Stimulated activated memory B cell treated with anti-CD40 and anti-IgM and Interleukin-4, amounts not matched to agents 10 μg/mL and 1 μg/mL and 100 μg/mL, for 72 hours (primary cell): ENCODE data around the gene PRKG1.
"Not testable (repeated sequence)": the region's sequence is repeated elsewhere in the genome, so short reads cannot be mapped to it uniquely, and the experiment has no call there.

Experiments used
- ATAC-seq: fragments of 150-1000 bp; cut with Tn5 transposase; 2 replicates; pipeline ENCODE4 v1.10.0; 2021
- H3K27ac Mint-ChIP-seq: one replicate; pipeline ENCODE4 v1.8.0; 2022; ENCODE audit warnings: mild to moderate bottlenecking, mixed read lengths
- H3K27me3 Mint-ChIP-seq: one replicate; pipeline ENCODE4 v1.8.0; 2022; ENCODE audit warnings: mixed read lengths
- H3K36me3 Mint-ChIP-seq: one replicate; pipeline ENCODE4 v1.8.0; 2022; ENCODE audit warnings: mixed read lengths
- H3K4me1 Mint-ChIP-seq: one replicate; pipeline ENCODE4 v1.8.0; 2022; ENCODE audit warnings: mixed read lengths
- H3K4me3 Mint-ChIP-seq: one replicate; pipeline ENCODE4 v1.8.0; 2022; ENCODE audit warnings: mild to moderate bottlenecking, moderate library complexity, mixed read lengths
- H3K9me3 Mint-ChIP-seq: one replicate; pipeline ENCODE4 v1.8.0; 2022; ENCODE audit warnings: mixed read lengths

Gene PRKG1

DNA sequence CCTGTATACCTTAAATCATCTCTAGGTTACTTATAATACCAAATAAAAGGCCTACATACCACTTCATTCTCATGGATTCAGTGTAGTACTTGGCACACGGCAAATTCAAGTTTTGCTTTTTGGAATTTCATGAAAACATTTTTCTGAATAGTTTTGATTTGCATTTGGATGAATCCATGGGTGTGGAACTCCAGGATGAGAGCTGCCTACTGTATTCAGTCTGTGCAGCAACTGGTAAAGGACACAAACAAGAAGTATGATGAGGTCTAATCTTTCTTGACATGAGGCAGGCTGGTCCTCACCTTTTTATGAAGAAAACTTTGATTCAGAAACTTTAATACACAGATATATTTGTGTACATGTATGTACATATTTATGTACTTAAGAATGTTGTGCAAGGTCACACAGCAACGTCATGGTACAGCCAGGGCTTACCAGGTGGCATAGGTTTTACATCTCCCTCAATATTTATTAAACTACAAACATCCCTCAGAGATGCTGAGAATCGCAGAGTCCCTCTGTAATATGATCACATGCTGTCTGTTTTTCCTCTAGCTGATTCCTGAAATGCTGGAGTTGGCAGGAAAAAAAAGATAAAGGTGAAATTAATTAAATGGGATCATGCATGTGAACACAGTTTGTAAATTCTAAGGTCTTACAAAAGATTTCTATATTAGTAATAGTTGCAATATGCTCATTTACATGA, 239.6 kb downstream of the PRKG1 start:
- no peak for ATAC-seq

DNA sequence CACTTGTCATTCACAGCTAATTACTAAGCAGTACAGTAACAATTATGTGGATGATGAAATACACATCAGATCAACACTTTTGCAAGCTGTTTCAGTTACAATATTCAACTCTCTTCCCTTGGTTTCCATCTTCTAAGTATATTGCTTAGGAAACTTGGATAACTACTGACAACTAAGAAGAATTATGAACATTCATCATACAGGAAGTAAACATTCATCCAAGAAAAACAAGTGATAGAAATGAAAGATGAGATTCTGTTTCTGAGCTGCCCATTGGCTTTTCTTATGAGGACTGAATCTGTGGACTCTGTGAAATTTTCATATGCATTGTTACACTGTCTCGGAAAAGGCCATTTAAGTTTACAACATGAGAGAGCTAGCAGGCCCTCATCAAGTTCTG, 240.2 kb downstream of the PRKG1 start:
- Mint-ChIP-seq H3K36me3 (no peaks in the 10 kb centered on the region), H3K4me3 (no peak overlapping the region), H3K27me3 (no peaks in the 10 kb centered on the region), H3K4me1 (no peaks in the 10 kb centered on the region), H3K9me3 (no peaks in the 10 kb centered on the region), H3K27ac (no peak overlapping the region)
- no peak for ATAC-seq

More for the DNA sequence above, 239.6 kb downstream of the PRKG1 start:
- no peak overlapping the region for H3K4me3 Mint-ChIP-seq
- H3K36me3 Mint-ChIP-seq, result no peaks in the 10 kb centered on the region
- no peak overlapping the region for H3K27ac Mint-ChIP-seq
- H3K9me3 Mint-ChIP-seq, result peaks cover 2% of the 10 kb centered on the region
- no peaks in the 10 kb centered on the region for H3K27me3 Mint-ChIP-seq
- no peaks in the 10 kb centered on the region for H3K4me1 Mint-ChIP-seq

DNA sequence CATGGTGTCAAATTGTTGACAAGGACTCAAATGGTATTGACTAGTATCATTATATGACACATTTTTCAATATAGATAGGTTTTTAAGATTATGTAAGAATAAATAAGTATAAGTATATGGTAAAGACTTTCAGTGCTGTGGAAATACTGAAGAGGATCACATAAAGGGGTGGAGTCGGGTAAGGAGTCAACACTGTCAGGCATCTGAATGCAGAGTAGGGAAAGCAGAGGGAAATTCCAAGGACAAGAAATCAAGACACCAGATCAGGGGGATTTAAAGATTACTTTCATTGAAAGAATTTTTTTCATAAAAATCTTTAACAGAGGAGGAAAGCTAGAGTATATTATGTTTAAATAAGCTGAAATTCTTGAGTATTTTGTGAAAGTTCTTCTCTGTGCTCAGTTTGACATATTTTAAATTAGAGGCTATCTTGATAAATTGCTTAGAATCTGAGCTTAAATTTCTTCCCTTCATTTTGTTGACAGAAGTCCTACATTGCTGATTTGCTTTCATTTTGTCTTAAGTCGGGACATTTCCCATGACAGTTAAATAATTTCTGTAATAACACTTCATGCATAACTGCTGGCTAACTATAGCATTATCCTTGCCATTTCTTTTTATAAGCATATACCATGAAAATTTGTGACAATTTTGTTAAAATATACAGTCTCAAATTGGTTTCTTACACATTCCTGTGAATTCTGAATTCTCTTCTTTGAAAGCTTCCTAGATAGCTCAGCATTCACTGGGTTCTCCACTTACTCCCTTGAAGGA, 244.3 kb downstream of the PRKG1 start:
- no peak for ATAC-seq
- H3K27me3 Mint-ChIP-seq, result no peaks in the 10 kb centered on the region
- no peak overlapping the region for H3K27ac Mint-ChIP-seq
- no peaks in the 10 kb centered on the region for H3K4me1 Mint-ChIP-seq
- H3K36me3 Mint-ChIP-seq, result no peaks in the 10 kb centered on the region
- H3K4me3 Mint-ChIP-seq, result no peak overlapping the region
- H3K9me3 Mint-ChIP-seq, result no peaks in the 10 kb centered on the region

DNA sequence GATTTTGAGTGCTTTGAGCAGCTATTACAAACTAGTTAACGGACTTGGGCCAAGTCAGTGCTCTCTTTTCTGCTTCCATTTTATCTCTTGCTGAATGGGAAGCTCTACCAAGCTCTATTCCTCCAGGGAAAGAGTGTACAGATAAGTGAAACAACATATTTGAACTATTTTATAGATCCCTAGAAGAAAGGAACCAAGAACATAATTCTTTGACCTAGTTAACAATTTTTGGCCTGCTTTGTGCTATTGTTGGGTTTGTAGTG, 244.8 kb downstream of the PRKG1 start:
- H3K4me1 Mint-ChIP-seq, result no peaks in the 10 kb centered on the region
- H3K27me3 Mint-ChIP-seq, result no peaks in the 10 kb centered on the region
- H3K27ac Mint-ChIP-seq, result no peak overlapping the region

DNA sequence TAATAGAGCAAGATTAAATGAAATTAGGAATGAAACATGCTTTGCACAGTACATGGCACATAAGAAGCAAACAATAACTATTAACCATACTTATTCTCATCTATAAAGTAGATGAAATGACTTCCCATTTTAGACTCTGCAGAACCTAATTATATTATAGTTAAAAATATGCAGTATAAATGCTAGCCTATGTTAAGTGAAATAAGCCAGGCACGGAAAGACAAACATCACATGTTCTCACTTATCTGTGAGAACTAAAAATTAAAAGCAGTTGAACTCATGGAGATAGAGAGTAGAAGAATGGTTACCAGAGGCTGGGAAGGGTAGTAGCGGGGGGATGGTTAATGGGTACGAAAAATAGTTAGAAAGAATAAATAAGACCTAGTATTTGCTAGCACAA, 247.0 kb downstream of the PRKG1 start:
- no peaks in the 10 kb centered on the region for H3K4me1 Mint-ChIP-seq
- peaks cover 6% of the 10 kb centered on the region for H3K9me3 Mint-ChIP-seq
- ATAC-seq, result no peak
- no peaks in the 10 kb centered on the region for H3K27me3 Mint-ChIP-seq
- no peak overlapping the region for H3K4me3 Mint-ChIP-seq
- H3K36me3 Mint-ChIP-seq, result no peaks in the 10 kb centered on the region
- no peak overlapping the region for H3K27ac Mint-ChIP-seq

More for the DNA sequence above, 244.8 kb downstream of the PRKG1 start:
- Mint-ChIP-seq H3K4me3 (no peak overlapping the region), H3K36me3 (no peaks in the 10 kb centered on the region), H3K9me3 (peaks cover 2% of the 10 kb centered on the region)
- ATAC-seq, result no peak

DNA sequence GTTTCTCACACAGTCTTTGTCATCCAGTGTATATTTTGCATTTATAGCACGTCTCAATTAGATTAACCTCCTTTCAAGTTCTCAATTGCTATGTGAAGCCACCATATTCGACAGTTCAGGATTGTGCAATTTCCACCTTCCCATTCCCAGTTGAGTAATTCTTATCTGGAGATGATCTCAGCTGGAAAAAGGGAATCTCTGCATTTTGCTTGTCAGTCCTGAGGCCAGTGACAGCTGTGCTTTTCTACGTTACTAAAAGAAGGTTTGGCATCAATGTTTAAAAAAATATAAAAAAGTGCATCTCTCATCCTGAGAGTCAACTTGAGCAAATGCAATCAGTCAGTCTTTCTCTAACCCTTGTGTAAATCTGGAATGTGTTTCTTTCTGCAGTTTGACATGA, 247.7 kb downstream of the PRKG1 start:
- no peak overlapping the region for H3K4me3 Mint-ChIP-seq
- no peak overlapping the region for H3K27ac Mint-ChIP-seq
- H3K27me3 Mint-ChIP-seq, result no peaks in the 10 kb centered on the region
- no peak for ATAC-seq
- no peaks in the 10 kb centered on the region for H3K36me3 Mint-ChIP-seq
- peaks cover 6% of the 10 kb centered on the region for H3K9me3 Mint-ChIP-seq
- H3K4me1 Mint-ChIP-seq, result no peaks in the 10 kb centered on the region

DNA sequence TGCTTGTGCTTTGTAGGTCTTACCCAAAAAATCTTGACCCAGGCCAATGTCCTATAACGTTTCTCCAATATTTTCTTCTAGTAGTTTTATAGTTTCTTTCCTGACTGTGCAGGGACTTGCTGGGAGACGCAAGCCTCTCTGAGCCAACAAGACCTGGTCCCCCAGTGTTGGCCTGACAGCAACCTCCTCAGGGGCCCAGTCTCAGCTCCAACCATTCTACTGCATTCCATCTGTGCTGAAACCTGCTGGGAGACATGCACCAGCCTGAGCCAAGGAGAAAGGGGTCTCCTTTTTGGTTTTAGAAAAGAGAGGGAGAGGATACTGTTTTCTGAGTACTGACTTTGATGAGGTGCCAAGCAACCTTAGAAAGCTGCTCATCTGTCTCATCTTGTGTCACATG, 251.4 kb downstream of the PRKG1 start:
- ATAC-seq, result no peak
- H3K27me3 Mint-ChIP-seq, result no peaks in the 10 kb centered on the region
- peaks cover 6% of the 10 kb centered on the region for H3K9me3 Mint-ChIP-seq
- H3K36me3 Mint-ChIP-seq, result no peaks in the 10 kb centered on the region
- no peak overlapping the region for H3K27ac Mint-ChIP-seq
- no peaks in the 10 kb centered on the region for H3K4me1 Mint-ChIP-seq
- no peak overlapping the region for H3K4me3 Mint-ChIP-seq

DNA sequence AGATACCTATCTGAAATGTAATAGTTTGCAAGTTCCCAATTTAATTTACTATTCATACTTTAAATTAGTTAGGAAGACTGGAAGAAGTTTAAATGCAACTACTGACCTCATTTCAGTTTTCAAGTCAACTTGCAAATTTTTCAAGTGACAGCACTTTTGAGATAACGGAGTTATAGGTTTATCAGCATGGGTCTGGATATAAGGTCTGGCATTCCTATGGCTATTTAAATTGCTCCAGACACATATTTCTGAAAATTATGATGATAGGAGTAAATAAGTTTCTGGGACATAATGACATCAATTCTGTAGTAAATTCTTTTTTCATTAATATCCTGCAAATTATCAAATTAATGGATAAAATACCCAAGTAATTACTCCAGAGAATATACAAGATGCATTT, 251.9 kb downstream of the PRKG1 start:
- Mint-ChIP-seq H3K9me3 (peaks cover 6% of the 10 kb centered on the region), H3K36me3 (no peaks in the 10 kb centered on the region), H3K4me1 (no peaks in the 10 kb centered on the region), H3K4me3 (no peak overlapping the region), H3K27ac (no peak overlapping the region), H3K27me3 (no peaks in the 10 kb centered on the region)
- no peak for ATAC-seq

DNA sequence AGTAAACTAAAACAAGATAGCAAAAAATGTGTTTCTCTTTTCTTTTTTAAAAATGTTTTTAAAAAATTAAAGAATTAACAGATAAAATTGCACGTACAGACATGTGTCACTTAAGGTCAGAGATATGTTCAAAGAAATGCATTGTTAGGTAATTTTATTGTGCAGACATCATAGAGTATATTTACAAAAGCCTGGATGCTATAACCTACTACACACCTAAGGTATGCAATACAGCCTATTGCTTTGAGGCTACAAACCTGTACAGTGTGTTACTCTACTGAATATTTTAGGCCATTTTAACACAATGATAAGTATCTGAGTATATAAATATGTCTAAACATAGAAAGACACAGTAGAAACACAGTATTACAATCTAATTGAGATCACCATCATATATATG, 253.1 kb downstream of the PRKG1 start:
- H3K27ac Mint-ChIP-seq, result no peak overlapping the region
- no peaks in the 10 kb centered on the region for H3K27me3 Mint-ChIP-seq
- no peak for ATAC-seq
- H3K36me3 Mint-ChIP-seq, result no peaks in the 10 kb centered on the region
- H3K4me1 Mint-ChIP-seq, result no peaks in the 10 kb centered on the region
- H3K4me3 Mint-ChIP-seq, result no peak overlapping the region
- H3K9me3 Mint-ChIP-seq, result peaks cover 6% of the 10 kb centered on the region

DNA sequence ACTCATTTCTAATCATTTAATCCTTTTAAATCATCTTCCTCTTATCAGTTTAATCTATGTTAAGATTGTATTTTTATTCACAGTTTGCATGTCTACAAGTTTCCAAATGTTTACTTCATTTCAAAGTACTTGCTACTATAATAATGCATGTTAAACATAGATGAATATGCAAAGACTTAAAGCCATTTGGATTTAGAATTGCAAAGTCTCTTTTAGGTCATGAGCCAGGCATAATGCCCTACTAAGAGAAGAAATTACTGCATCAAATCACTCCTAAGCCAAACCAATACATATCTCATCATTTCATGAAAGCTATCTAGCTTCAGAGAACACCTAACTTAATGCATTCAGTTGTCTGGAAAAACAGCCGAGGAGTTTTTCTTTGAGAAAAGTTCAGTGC, 266.1 kb downstream of the PRKG1 start:
- Mint-ChIP-seq H3K4me1 (no peaks in the 10 kb centered on the region), H3K9me3 (peaks cover 2% of the 10 kb centered on the region), H3K36me3 (no peaks in the 10 kb centered on the region), H3K27ac (no peak overlapping the region), H3K4me3 (no peak overlapping the region), H3K27me3 (no peaks in the 10 kb centered on the region)
- ATAC-seq, result no peak

DNA sequence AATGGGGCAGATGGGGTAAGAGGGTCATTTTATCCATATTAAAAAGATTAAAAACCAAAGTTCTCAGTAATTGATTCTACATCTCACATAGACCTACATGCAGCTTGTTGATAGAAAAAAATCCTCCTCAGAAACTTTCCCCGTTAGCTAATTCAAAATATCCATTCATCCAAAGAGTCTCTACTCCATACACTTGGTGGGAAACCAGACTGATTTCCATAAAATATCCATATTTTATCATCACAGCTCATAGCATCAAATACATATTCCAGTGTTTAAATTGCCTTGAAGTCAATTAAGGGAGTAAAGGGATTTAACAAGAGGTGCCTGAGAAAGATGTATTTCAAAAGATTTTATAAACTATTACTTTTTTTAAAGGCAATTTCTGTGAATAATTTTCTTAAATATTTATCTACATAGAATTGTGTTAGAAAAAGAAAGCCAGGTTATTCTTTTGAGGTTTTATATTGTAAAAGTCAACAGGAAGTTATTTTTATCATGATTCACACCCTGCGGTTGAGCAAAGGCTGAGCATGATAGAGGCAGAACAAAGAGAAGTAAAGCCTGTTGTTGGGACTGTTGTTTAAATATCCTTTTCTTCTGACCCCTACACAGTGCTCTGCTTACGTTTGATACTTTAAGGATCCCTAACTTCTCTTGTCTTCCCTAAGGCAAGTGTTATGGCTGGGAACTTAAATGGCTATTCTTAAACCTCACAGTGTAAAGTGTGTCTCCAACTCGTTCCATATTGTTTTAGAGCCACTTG, 266.7 kb downstream of the PRKG1 start:
- no peak for ATAC-seq

DNA sequence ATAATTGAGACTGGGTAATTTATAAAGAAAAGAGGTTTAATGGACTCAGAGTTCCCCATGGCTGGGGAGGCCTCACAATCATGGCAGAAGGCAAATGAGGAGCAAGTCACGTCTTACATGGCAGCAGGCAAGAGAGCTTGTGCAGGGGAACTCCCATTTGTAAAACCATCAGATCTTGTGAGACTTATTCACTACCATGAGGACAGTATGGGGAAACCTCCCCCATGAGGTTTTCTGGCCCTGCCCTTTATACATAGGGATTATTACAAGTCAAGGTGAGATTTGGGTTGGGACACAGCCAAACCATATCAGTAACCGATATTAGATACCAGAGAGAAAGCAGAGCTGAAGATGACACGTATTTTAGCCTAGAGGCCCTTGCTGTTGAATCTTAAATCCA, 267.5 kb downstream of the PRKG1 start:
- H3K9me3 Mint-ChIP-seq, H3K4me3 Mint-ChIP-seq, H3K36me3 Mint-ChIP-seq, H3K27me3 Mint-ChIP-seq, H3K4me1 Mint-ChIP-seq, H3K27ac Mint-ChIP-seq, ATAC-seq: not testable (repeated sequence)

More for the DNA sequence above, 266.7 kb downstream of the PRKG1 start:
- Mint-ChIP-seq H3K4me1 (no peaks in the 10 kb centered on the region), H3K9me3 (peaks cover 2% of the 10 kb centered on the region), H3K27ac (no peak overlapping the region), H3K36me3 (no peaks in the 10 kb centered on the region), H3K4me3 (no peak overlapping the region), H3K27me3 (no peaks in the 10 kb centered on the region)

DNA sequence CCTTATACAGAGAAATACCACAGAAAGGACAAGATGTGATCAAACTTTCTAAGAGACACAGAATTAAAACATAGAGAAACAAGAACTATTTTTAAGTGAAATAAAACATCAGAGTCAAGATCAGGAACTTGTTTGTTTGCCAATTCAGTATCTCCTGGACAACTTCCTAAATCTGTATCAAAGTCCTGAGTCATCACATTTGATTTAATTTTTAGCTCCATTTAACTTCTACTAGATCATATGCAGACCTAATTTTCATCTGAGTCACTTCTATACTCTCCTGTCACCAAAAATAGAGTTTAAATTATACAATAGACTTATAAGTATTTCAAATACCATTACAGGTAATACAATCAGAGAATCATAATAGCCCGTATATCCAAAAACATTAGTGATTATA, 268.1 kb downstream of the PRKG1 start:
- Mint-ChIP-seq H3K4me3 (no peak overlapping the region), H3K27ac (no peak overlapping the region), H3K36me3 (no peaks in the 10 kb centered on the region), H3K27me3 (no peaks in the 10 kb centered on the region), H3K9me3 (peaks cover 2% of the 10 kb centered on the region), H3K4me1 (no peaks in the 10 kb centered on the region)
- no peak for ATAC-seq

DNA sequence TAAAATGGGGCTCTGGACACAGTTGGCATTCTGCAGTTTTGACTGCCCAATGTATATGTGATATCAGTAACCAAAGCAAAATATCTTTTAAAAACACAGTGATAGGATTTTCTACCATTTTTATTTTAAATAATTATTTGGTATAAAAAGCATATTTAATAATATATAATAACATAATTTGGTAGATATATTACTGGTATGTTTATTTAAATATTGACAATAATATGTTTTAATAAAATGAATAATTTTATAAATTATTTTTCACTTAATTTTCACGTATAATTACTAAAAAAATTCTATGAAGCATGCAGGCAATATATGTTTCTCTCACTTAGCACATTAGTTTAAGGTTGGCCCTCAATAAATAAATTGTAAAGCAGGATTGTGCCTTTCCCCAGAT, 269.1 kb downstream of the PRKG1 start:
- H3K27me3 Mint-ChIP-seq, result no peaks in the 10 kb centered on the region

DNA sequence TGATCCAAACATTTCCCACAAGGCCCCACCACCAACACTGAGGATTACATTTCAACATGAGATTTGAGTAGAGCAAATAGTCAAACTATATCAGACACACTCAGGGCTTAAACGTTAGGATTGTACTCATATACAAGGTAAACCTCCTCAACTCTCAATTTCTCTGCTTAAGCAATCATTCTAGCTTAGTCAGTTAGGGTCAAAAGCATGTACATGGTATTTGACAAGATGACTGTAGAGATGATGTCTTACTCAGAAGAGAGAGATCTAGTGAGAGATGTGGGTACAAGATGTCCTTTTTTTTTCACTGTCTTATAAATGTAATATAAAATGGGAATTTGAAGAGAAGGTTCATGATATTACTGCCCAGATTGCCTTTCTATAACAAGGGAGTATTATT, 270.1 kb downstream of the PRKG1 start:
- no peaks in the 10 kb centered on the region for H3K36me3 Mint-ChIP-seq
- H3K27me3 Mint-ChIP-seq, result no peaks in the 10 kb centered on the region
- peaks cover 2% of the 10 kb centered on the region for H3K9me3 Mint-ChIP-seq
- no peak overlapping the region for H3K4me3 Mint-ChIP-seq
- no peaks in the 10 kb centered on the region for H3K4me1 Mint-ChIP-seq
- ATAC-seq, result no peak
- H3K27ac Mint-ChIP-seq, result no peak overlapping the region

More for the DNA sequence above, 269.1 kb downstream of the PRKG1 start:
- H3K36me3 Mint-ChIP-seq, result no peaks in the 10 kb centered on the region
- ATAC-seq, result no peak
- H3K27ac Mint-ChIP-seq, result no peak overlapping the region
- H3K4me1 Mint-ChIP-seq, result no peaks in the 10 kb centered on the region
- H3K4me3 Mint-ChIP-seq, result no peak overlapping the region
- H3K9me3 Mint-ChIP-seq, result peaks cover 2% of the 10 kb centered on the region

DNA sequence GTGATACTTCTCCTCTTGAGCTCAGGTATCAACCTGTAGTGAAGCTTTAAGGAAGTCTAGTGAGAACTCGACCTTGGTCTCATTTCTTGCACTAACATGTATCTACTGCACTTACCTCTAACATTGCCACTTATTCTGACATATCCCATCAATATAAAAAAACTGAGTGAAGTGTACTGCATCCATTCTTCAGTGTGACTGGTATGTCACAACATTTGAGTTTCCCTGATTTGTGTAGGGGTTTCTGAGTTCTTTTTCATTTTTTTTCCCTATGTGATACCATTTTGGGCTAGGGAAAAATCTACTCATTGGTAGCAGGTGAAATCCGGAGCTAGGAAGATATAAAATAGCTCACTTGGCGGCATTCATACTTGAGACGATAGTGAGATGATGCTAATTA, 274.3 kb downstream of the PRKG1 start:
- Mint-ChIP-seq H3K4me1 (no peaks in the 10 kb centered on the region), H3K27me3 (no peaks in the 10 kb centered on the region), H3K9me3 (no peaks in the 10 kb centered on the region), H3K36me3 (no peaks in the 10 kb centered on the region), H3K27ac (no peak overlapping the region), H3K4me3 (no peak overlapping the region)
- no peak for ATAC-seq
